ENCODE results near the gene FABP1.

DNA sequence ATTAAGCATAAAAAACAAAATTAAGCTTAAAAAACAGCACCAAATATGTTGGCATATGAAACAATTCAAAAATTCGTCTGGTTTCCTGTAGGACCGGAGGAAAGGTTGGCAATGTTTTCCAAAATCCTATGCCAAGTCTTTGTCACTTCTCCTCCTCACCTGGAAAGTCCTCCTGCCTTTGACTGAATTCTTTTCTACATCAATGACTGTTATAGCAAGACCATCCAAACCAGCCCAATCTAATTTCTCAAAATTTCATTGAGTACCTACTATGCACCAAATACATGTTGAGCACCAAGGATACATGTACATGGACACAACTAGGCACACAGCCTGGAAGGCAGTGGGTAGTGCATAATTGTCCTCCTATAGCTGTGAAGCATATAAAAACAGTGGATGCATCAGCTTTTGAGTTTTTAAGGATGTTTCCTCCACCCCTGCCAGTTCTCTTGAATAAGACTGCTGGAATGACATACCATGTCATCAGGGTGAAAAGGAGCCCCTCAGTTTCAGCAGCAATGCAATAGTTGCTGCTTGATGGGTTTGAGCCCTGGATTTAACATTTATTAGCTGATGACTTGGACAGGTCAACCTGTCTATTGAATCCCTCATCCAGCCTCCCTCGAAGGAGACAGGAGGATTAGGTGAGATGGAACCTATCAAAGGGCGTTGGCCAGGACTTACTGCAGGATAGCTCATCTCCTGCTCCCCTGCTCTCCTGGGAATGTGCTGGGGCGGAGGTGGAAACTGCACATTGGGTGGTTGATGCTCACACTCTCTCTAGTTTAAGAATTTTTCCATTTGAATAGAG, 4.5 kb downstream of the FABP1 start:
- TF ChIP-seq EZH2 (IDR thresholded peaks at IDR 0.05; ENCODE audit: borderline replicate concordance, low read length) = no peak
- TF ChIP-seq, protein P1, sequence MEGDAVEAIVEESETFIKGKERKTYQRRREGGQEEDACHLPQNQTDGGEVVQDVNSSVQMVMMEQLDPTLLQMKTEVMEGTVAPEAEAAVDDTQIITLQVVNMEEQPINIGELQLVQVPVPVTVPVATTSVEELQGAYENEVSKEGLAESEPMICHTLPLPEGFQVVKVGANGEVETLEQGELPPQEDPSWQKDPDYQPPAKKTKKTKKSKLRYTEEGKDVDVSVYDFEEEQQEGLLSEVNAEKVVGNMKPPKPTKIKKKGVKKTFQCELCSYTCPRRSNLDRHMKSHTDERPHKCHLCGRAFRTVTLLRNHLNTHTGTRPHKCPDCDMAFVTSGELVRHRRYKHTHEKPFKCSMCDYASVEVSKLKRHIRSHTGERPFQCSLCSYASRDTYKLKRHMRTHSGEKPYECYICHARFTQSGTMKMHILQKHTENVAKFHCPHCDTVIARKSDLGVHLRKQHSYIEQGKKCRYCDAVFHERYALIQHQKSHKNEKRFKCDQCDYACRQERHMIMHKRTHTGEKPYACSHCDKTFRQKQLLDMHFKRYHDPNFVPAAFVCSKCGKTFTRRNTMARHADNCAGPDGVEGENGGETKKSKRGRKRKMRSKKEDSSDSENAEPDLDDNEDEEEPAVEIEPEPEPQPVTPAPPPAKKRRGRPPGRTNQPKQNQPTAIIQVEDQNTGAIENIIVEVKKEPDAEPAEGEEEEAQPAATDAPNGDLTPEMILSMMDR (conservative IDR thresholded peaks at IDR 0.05 in 1 of 2, IDR thresholded peaks at IDR 0.05 in 1 of 2; ENCODE audit: extremely low read depth in 1 of 2, insufficient read depth in 1 of 2, low read depth in 1 of 2, low read length in 2 of 2) = no peak

All from mammary epithelial cell (primary cell).